Neural progenitor cell (in vitro differentiated cells): ENCODE measurements around the gene TRAPPC12. TPM values are rescaled to one million over a fixed set of nuclear protein-coding genes. Genes with fewer than 3 reads are reported as not detected.

Source experiments
- DNase-seq: peaks from one replicate; pipeline ENCODE4 v3.0.0-alpha.2; 2016; ENCODE audit warnings: low spot score
- H2AFZ ChIP-seq: fragments of 200-600 bp; sonication (generic); replicated peaks from 2 replicates; pipeline ENCODE4 v1.6.1; 2016; ENCODE audit warnings: antibody characterized with exemption
- H3F3A ChIP-seq: fragments of 200-600 bp; sonication (generic); 2 replicates; pipeline ENCODE4 v1.6.1; 2016; ENCODE audit warnings: antibody characterized with exemption, low read depth
- H3K27ac ChIP-seq: fragments of 200-600 bp; sonication (generic); 2 replicates; pipeline ENCODE4 v1.5.1; 2016; ENCODE audit warnings: mild to moderate bottlenecking
- H3K27me3 ChIP-seq: fragments of 200-600 bp; sonication (generic); 2 replicates; pipeline ENCODE4 v1.6.1; 2016; ENCODE audit warnings: mild to moderate bottlenecking, moderate library complexity
- H3K36me3 ChIP-seq: fragments of 200-600 bp; sonication (generic); 2 replicates; pipeline ENCODE4 v1.5.1; 2016
- H3K4me1 ChIP-seq: fragments of 200-600 bp; sonication (generic); 2 replicates; pipeline ENCODE4 v1.6.1; 2016; ENCODE audit warnings: mixed run types
- H3K4me2 ChIP-seq: fragments of 200-600 bp; sonication (generic); 2 replicates; pipeline ENCODE4 v1.6.1; 2016
- H3K4me3 ChIP-seq: fragments of 200-600 bp; sonication (generic); 2 replicates; pipeline ENCODE4 v1.5.1; 2016
- H3K79me2 ChIP-seq: fragments of 200-600 bp; sonication (generic); 2 replicates; pipeline ENCODE4 v1.6.1; 2016; ENCODE audit warnings: low read depth
- H3K9ac ChIP-seq: fragments of 200-600 bp; sonication (generic); 2 replicates; pipeline ENCODE4 v1.6.1; 2016
- H3K9me3 ChIP-seq: fragments of 200-600 bp; sonication (generic); 2 replicates; pipeline ENCODE4 v1.5.1; 2016; ENCODE audit warnings: low read depth
- H4K20me1 ChIP-seq: fragments of 200-600 bp; sonication (generic); 2 replicates; pipeline ENCODE4 v1.6.1; 2016; ENCODE audit warnings: low read depth
- H3K27ac Mint-ChIP-seq: 3 replicates; pipeline ENCODE4 v1.8.0; 2021; ENCODE audit warnings: mixed read lengths
- H3K27me3 Mint-ChIP-seq: 2 replicates; pipeline ENCODE4 v1.8.0; 2022; ENCODE audit warnings: low read depth, mild to moderate bottlenecking, inconsistent platforms, moderate library complexity, mixed read lengths; ENCODE audit not compliant: insufficient read depth
- H3K36me3 Mint-ChIP-seq: 3 replicates; pipeline ENCODE4 v1.8.0; 2021; ENCODE audit warnings: mixed read lengths
- H3K4me1 Mint-ChIP-seq: 3 replicates; pipeline ENCODE4 v1.8.0; 2021; ENCODE audit warnings: mixed read lengths
- H3K4me3 Mint-ChIP-seq: 3 replicates; pipeline ENCODE4 v1.8.0; 2021; ENCODE audit warnings: mild to moderate bottlenecking, moderate library complexity, mixed read lengths
- H3K9me3 Mint-ChIP-seq: 3 replicates; pipeline ENCODE4 v1.8.0; 2020; ENCODE audit warnings: mixed read lengths
- CTCF ChIP-seq: fragments of 200-600 bp; sonication (generic); IDR thresholded peaks from 2 replicates; pipeline ENCODE4 v1.5.1; 2017; ENCODE audit warnings: antibody characterized with exemption, mild to moderate bottlenecking
- EZH2 ChIP-seq: fragments of 200-600 bp; sonication (generic); IDR thresholded peaks from 2 replicates; pipeline ENCODE4 v1.6.1; 2017; ENCODE audit warnings: antibody characterized with exemption, mild to moderate bottlenecking, moderate library complexity
- EZH2phosphoT487 ChIP-seq: fragments of 200-600 bp; sonication (generic); IDR thresholded peaks from 2 replicates; pipeline ENCODE4 v1.6.1; 2017; ENCODE audit warnings: antibody characterized with exemption
- total RNA-seq: library from RNA; depleted of rRNA; stranded (reverse); fragments of >200 nt; gene quantifications from 2 replicates; pipeline ENCODE4 v1.2.3, GENCODE V29; 2015; ENCODE audit warnings: low replicate concordance

TRAPPC12 gene
- total RNA-seq, 1 donor from 2014 or later: 59.5 TPM

GRCh38 chr2:3377612-3378432, 1.7 kb upstream of the TRAPPC12 start, which contains the start of gene EIPR1:
TSS of gene EIPR1 (minus strand) at chr2:3377818. CDS start at chr2:3377689, 129 bp downstream.
- H3K79me2 ChIP-seq: peaks cover 50% of the 10 kb centered on the region

GRCh38 chr2:3379339-3379646, 201 bp upstream of the TRAPPC12 start:
- Histone ChIP-seq H3K9me3 (no peaks in the 10 kb centered on the region), H3K27me3 (no peaks in the 10 kb centered on the region), H3K79me2 (peaks cover 58% of the 10 kb centered on the region), H3F3A (peaks cover 10% of the 10 kb centered on the region), H3K4me3 (peak overlapping the region; percentile 73), H3K27ac (no peak overlapping the region), H3K9ac (no peak overlapping the region), H3K36me3 (no peaks in the 10 kb centered on the region), H3K4me2 (peak overlapping the region; percentile 95), H4K20me1 (peaks cover 5% of the 10 kb centered on the region), H2AFZ (peak overlapping the region; percentile 93), H3K4me1 (peaks cover 9% of the 10 kb centered on the region)
- Mint-ChIP-seq H3K36me3 (peaks cover 5% of the 10 kb centered on the region), H3K9me3 (no peaks in the 10 kb centered on the region), H3K27ac (no peak overlapping the region), H3K4me1 (peaks cover 33% of the 10 kb centered on the region), H3K4me3 (peak overlapping the region; percentile 97), H3K27me3 (peaks cover 2% of the 10 kb centered on the region)
- TF ChIP-seq CTCF (no peak), EZH2phosphoT487 (no peak), EZH2 (no peak)
- DNase-seq: no peak

More at GRCh38 chr2:3377612-3378432, 1.7 kb upstream of the TRAPPC12 start, which contains the start of gene EIPR1:
- H3K4me1 ChIP-seq: peaks cover 9% of the 10 kb centered on the region
- H3K9ac ChIP-seq: peak within 1 kb of the TSS; percentile 43
- TF ChIP-seq CTCF: no peak
- TF ChIP-seq EZH2: no peak
- TF ChIP-seq EZH2phosphoT487: peak; percentile 21
- H3F3A ChIP-seq: peaks cover 10% of the 10 kb centered on the region
- Mint-ChIP-seq H3K27me3 (no peaks in the 10 kb centered on the region), H3K36me3 (peaks cover 5% of the 10 kb centered on the region), H3K9me3 (no peaks in the 10 kb centered on the region), H3K4me1 (peaks cover 33% of the 10 kb centered on the region), H3K27ac (peak within 1 kb of the TSS; percentile 88), H3K4me3 (peak within 1 kb of the TSS; percentile 97)
- no peaks in the 10 kb centered on the region for H3K36me3 ChIP-seq
- H3K27me3 ChIP-seq: no peaks in the 10 kb centered on the region
- no peak within 1 kb of the TSS for H3K27ac ChIP-seq
- DNase-seq: peak; percentile 97
- peak within 1 kb of the TSS; percentile 80 for H3K4me2 ChIP-seq
- H4K20me1 ChIP-seq: peaks cover 5% of the 10 kb centered on the region
- peak within 1 kb of the TSS; percentile 7 for H2AFZ ChIP-seq
- peak within 1 kb of the TSS; percentile 69 for H3K4me3 ChIP-seq
- no peaks in the 10 kb centered on the region for H3K9me3 ChIP-seq

- H3K4me2 ChIP-seq: no peak overlapping the region
- no peaks in the 10 kb centered on the region for H3K36me3 ChIP-seq
- H2AFZ ChIP-seq: no peak overlapping the region
- H3K4me3 ChIP-seq: no peak overlapping the region
- no peaks in the 10 kb centered on the region for H3K4me1 ChIP-seq
- H4K20me1 ChIP-seq: peaks cover 2% of the 10 kb centered on the region
- no peak for DNase-seq
- H3K27me3 ChIP-seq: no peaks in the 10 kb centered on the region
- TF ChIP-seq EZH2 (no peak), EZH2phosphoT487 (no peak), CTCF (no peak)
- H3K9me3 ChIP-seq: no peaks in the 10 kb centered on the region
- H3K27me3 Mint-ChIP-seq: peaks cover 2% of the 10 kb centered on the region
- H3K79me2 ChIP-seq: peaks cover 33% of the 10 kb centered on the region
- H3K9me3 Mint-ChIP-seq: no peaks in the 10 kb centered on the region
- H3K27ac ChIP-seq: no peak overlapping the region
- peaks cover 3% of the 10 kb centered on the region for H3K4me1 Mint-ChIP-seq
- H3F3A ChIP-seq: no peaks in the 10 kb centered on the region
- H3K4me3 Mint-ChIP-seq: no peak overlapping the region
- H3K27ac Mint-ChIP-seq: peak overlapping the region; percentile 1
- H3K36me3 Mint-ChIP-seq: peaks cover 25% of the 10 kb centered on the region
- H3K9ac ChIP-seq: no peak overlapping the region
Measured at GRCh38 chr2:3386448-3386958, 7.0 kb downstream of the TRAPPC12 start.
